ENCODE measurements around the gene MACROD1. TPM values are rescaled to one million over a fixed set of nuclear protein-coding genes. Genes with fewer than 3 reads are reported as not detected.
A peak's percentile ranks its signal among the peaks of the same experiment; 100 is the strongest.

The MACROD1 gene
- total and polyA plus RNA-seq, 7 donors, result 147 to 281 (median 180) TPM

- ATAC-seq, result no peak
- DNase-seq, result no peak
- H3K36me3 ChIP-seq (ENCODE audit: insufficient read depth in 1 of 2, low read depth in 1 of 2), result no peaks in the 10 kb centered on the region
- WGBS, 3 donors, result 83 to 91% (median 84%) methylated on average over 15 of the region's 15 CpGs
- no peak overlapping the region for H3K27ac ChIP-seq
- H3K9me3 ChIP-seq, result no peaks in the 10 kb centered on the region
- no peak overlapping the region for H3K4me3 ChIP-seq
- H3K27me3 ChIP-seq (ENCODE audit: insufficient read depth in 3 of 3, low read length in 2 of 3), result no peaks in the 10 kb centered on the region
- H3K4me1 ChIP-seq, result peaks cover 26% of the 10 kb centered on the region
- intact Hi-C loops (cut with DNase I), result no loop called here
- TF ChIP-seq CTCF (IDR thresholded peaks at IDR 0.05), result no peak
Measured at GRCh38 chr11:64139049-64139448, 26.9 kb downstream of the MACROD1 start.

GRCh38 chr11:64138398-64138797 is 27.5 kb downstream of the MACROD1 start:
- ATAC-seq (no peak), DNase-seq (no peak)
- H3K9me3 ChIP-seq, result no peaks in the 10 kb centered on the region
- H3K27ac ChIP-seq, result no peak overlapping the region
- WGBS, 3 donors, result 83 to 94% (median 85%) methylated on average over 15 to 16 of the region's 16 CpGs
- no peak overlapping the region for H3K4me3 ChIP-seq
- H3K36me3 ChIP-seq (ENCODE audit: insufficient read depth in 1 of 2, low read depth in 1 of 2), result no peaks in the 10 kb centered on the region
- intact Hi-C loops (cut with DNase I), result no loop called here
- no peak for TF ChIP-seq CTCF (IDR thresholded peaks at IDR 0.05)
- no peaks in the 10 kb centered on the region for H3K27me3 ChIP-seq (ENCODE audit: insufficient read depth in 3 of 3, low read length in 2 of 3)
- H3K4me1 ChIP-seq, result peaks cover 29% of the 10 kb centered on the region

GRCh38 chr11:64136765-64137441 is 29.0 kb downstream of the MACROD1 start:
- no peak for TF ChIP-seq CTCF (IDR thresholded peaks at IDR 0.05)
- 73 to 77% (median 76%) methylated on average over 17 of the region's 17 CpGs for WGBS, 3 donors
- no peak overlapping the region for H3K4me3 ChIP-seq
- no peaks in the 10 kb centered on the region for H3K9me3 ChIP-seq
- no peaks in the 10 kb centered on the region for H3K27me3 ChIP-seq (ENCODE audit: insufficient read depth in 3 of 3, low read length in 2 of 3)
- peaks cover 43% of the 10 kb centered on the region for H3K4me1 ChIP-seq
- no peaks in the 10 kb centered on the region for H3K36me3 ChIP-seq (ENCODE audit: insufficient read depth in 1 of 2, low read depth in 1 of 2)
- DNase-seq, result no peak
- intact Hi-C loops (cut with DNase I), result no loop called here
- ATAC-seq, result no peak
- no peak overlapping the region for H3K27ac ChIP-seq

DNA sequence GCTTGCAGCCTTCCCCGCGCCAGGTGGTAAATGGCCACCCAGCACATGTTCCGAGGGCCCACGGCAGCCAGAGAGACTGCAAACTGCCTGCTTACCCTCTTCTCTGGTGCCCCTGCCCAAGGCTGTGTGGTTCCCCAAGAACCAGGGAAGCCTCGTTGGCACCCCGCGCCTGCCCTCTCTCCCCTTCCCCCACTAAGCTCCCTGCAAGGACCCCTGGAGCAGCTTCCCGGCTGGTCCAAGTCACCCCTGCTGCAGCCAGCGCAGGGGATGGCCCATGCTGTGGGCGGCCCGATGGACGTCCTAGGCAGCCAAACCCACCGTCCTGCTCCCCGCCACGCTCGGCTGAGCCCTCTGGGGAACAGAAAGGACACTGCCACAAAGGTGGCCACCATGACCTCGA is 30.2 kb downstream of the MACROD1 start:
- Histone ChIP-seq H3K27ac (no peak overlapping the region), H3K4me1 (peaks cover 36% of the 10 kb centered on the region), H3K9me3 (no peaks in the 10 kb centered on the region), H3K27me3 (ENCODE audit: insufficient read depth in 3 of 3, low read length in 2 of 3) (no peaks in the 10 kb centered on the region), H3K4me3 (no peak overlapping the region), H3K36me3 (ENCODE audit: insufficient read depth in 1 of 2, low read depth in 1 of 2) (no peaks in the 10 kb centered on the region)
- no peak for DNase-seq
- TF ChIP-seq CTCF (IDR thresholded peaks at IDR 0.05), result no peak
- no peak for ATAC-seq
- intact Hi-C loops (cut with DNase I), result no loop called here
- whole genome bisulfite sequencing, 3 donors, result 80 to 93% (median 80%) methylated on average over 17 of the region's 17 CpGs

DNA sequence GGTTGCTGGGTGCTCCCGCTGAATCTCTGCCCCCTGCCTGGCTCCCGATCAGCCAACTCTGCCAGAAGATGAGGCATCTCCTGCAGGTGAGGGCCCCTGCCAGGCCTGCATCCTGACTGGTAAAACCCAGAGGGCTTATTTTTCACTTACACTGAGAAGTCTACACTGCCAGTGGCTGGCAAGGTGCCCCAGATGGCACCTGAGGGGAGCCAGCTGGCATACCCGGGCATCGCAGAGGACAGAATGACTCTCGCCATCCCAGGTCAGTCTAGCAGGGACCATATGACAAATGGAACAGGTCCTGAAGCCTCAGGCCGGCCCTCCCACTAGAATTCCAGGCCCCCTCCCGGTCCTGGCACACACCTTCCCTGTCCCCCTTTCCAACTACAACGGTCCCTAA is 30.9 kb downstream of the MACROD1 start:
- Histone ChIP-seq H3K27me3 (ENCODE audit: insufficient read depth in 3 of 3, low read length in 2 of 3) (no peaks in the 10 kb centered on the region), H3K27ac (no peak overlapping the region), H3K4me1 (peaks cover 33% of the 10 kb centered on the region), H3K36me3 (ENCODE audit: insufficient read depth in 1 of 2, low read depth in 1 of 2) (no peaks in the 10 kb centered on the region), H3K9me3 (no peaks in the 10 kb centered on the region), H3K4me3 (no peak overlapping the region)
- DNase-seq (peak in 1 of 2 donors; percentile 77), ATAC-seq (peak; percentile 19 to 72 (median 64))
- WGBS, 3 donors, result 32 to 71% (median 42%) methylated on average over 8 of the region's 8 CpGs
- TF ChIP-seq CTCF (IDR thresholded peaks at IDR 0.05), result no peak
- intact Hi-C loops (cut with DNase I), result no loop called here

Measured in psoas muscle (tissue), 8 donors.